Measurements from ENCODE around the gene HPX.

HPX gene

DNA sequence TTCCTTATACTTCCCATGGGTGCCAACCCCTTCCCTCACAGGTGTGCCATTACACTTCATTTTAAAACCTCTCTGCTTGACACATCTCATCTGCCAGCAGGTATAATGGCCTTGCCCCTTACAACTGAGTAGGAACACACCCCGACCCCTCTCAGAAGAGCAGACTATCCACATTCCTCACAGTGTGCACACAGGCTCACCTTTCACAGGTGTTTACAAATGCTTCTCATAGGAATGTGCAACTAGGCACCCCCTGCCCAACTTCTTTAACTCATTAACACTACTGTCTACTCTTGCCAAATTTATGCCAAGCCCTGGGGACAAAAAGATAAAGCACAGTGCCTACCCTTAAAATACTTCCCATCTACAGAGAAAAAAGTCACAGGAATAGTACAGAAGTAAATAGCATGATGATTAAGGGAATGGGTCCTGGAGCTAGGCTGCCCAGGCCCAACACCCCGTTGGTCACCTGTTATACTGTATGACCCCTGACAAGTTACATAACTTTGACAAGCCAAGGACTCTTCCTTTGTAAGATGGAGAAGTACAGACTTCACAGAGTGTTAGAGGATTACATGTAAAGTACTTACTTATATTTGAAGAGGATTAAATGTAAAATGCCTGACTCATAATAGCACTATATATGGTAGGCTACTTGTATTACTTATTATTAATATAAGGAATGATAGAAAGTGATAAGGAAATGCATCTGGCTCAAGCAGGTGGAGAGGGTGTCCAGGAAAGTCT, 17.7 kb upstream of the HPX start:
- no peak for DNase-seq

- DNase-seq = no peak
These were observed 17.0 kb upstream of the HPX start for GRCh38 chr11:6457581-6458320.

- DNase-seq = no peak
These were observed 15.7 kb upstream of the HPX start for GRCh38 chr11:6456361-6457073.

DNA sequence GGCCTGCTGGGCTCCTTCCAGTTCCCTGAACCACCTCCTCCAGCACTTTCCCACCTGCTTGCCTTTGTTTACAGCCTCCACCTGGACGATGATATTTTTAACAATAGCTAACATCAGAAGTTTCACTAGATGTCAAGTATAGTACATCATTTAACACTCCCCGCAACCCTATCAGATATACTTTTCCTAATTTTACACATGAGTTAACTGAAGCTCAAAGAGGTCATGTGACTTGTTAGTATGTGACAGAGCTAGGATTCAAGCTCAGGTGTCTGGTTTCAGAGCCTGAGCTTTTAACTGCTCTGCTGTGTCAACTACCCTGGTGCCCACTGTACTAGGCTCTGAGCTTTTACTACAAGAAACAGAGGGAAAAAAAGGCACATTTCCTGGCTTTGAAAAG, 14.3 kb upstream of the HPX start:
- DNase-seq = peak; percentile 81

DNA sequence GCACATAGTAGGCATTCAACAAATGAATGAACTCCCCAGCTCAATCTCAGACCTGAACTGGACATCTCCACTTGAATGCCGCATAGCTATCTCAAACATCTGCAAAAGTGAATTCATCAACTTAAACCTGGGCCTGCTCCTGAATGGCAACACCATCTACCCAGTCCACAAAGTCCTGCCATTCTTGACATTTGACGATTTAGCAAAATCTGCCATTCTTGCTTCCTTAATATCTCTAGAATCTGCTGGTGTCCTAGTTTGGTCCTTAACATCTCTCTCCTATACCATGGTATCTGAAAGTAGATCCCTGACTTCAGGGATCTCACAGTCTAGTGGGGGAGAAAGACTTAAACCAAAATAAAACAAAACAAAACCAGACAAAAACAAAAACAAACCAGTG, 12.4 kb upstream of the HPX start:
- no peak for DNase-seq

DNA sequence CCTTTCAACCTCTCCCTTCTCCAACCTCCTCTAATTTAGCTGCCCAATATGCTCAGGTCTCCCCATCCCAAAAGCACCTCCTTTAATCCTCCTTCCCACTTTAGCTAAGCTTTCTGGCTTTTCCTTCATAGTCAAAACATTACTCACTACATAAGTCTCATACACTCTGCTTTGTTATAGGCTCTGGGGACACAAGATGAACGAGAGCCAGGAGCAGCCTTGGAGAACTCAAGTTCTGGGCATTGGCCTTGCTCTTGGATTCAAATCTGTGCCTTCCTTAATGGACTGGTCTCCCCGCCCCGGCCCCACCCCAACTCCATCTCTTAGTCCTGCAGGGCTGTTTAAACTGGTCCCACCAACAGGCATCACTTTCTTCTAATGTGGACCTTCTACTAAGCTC, 11.4 kb upstream of the HPX start:
- no peak for DNase-seq

- DNase-seq = no peak
These were observed 7.8 kb upstream of the HPX start for GRCh38 chr11:6448574-6448973.

DNA sequence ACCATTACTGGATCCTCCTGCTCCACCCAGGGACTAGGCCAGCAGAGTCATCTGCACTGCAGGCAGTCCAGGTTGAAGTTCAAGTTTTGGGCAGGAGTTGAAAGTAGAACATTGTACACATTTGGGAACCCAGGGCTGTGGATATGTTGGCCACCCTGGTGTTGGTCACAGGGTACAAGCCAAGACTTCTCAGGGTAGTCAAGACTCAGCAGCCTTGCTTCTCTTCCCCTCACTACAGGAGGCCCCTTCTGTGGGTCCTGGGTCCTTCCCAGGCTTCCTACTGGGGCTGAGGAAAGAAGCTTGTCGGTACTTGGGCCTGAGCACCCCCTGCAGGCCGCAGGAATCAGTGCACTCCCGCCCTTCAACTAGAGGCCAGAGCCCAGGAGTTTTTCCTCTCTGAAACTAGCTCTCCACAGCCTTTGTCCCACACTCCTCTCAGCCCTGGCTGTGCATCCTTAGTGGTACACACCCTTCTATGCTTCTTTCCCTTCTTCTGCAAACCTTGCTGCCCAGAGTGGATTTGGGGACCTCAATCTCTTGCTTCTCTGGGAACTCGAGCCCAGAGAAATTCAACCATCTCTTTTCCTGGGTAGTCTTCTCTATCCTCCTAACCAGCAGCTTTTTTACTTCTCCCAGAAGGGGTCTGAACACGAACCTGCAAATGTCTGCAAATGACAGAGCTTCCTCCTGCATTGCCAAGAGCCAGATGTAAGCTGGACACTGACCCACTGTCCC, 2.6 kb upstream of the HPX start:
- no peak for DNase-seq

DNA sequence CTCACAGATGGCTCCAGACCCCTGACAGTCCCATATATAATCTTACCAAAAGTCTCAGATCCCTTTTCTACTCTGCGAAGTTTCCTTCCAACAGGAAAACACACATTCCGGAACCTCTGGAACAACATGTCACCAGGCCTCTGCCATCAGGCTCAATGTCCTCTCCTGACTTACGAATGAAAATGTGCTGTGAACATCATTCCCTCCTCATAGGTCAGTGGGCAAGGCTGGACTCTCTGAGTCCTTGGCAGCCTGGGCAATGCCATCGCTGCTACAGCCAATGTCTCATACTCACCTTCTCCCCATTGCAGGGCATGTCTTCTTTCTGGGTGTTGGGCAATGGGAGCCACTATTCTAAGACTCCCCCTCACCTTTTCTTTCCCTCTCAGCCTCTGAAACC, 1.7 kb upstream of the HPX start:
- no peak for DNase-seq

- DNase-seq = peak; percentile 9
These were observed 1.7 kb downstream of the HPX start for GRCh38 chr11:6438979-6439571.

GRCh38 chr11:6437993-6438392, 2.8 kb downstream of the HPX start:
- no peak for DNase-seq

GRCh38 chr11:6437423-6437822, 3.4 kb downstream of the HPX start:
- no peak for DNase-seq

DNA sequence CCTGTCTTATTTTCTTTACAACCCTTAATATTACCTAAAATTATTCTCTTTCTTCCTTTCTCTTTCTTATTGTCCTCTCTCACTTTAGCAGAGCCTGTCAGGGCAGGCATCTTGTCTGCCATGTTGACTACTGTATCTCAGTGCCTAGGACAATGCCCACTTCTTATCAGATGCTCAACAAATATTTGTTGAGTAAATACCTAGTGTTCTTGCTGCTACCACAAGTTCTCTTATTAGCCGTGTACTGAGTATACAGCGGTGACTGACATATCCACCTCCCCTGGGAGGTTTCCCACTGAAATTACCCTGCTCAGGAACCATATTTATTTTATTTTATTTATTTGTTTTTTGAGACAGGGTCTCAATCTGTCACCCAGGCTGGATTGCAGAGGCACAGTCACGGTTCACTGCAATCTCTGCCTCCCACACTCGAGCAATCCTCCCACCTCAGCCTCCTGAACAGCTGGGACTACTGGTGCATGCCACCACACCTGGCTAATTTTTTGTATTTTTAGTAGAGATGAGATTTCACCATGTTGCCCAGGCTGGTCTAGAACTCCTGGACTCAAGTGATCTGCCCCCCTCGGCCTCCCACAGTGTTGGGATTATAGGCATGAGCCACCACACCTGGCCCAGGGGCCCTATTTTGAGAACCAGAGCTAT, 6.7 kb downstream of the HPX start:
- DNase-seq = no peak

- DNase-seq = no peak
These were observed 8.9 kb downstream of the HPX start for GRCh38 chr11:6431861-6432260.

DNA sequence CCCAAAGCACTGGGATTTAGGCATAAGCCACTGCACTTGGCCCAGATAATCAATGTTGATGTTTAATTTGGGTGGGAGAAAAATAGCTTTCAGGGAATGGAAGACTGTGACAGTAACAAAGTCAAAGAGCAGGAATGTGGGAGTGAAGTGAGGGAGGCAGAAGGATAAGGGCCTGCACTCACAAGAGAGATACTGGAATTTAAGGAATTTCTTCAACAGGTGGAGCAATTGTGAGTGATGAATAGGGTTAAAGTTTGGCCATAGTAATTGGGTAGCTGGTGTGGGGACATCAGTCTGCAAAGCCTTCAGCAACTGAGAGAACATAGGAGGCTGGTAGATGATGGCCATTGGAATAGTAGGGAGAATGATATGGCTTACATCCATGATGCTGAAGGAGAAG, 13.3 kb downstream of the HPX start:
- no peak for DNase-seq

DNA sequence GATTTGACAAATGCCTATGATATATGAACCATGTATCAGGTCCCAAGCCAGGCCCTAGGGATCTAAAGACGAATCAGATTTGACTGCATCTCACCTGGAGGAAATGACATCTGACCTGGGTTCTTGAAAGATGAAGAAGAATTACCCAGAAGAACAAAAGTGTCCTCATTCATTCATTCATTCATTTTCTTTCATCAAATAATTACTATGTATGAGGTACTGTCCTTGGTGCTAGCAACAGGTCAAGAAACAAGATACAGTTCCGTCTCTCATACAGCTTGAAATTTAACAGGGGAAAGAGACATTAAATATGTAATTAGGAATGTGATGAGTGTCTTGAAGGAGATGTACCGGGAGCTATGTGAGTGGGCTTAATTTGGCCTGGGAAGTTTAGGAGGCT, 20.1 kb downstream of the HPX start:
- no peak for DNase-seq

- peak; percentile 25 for DNase-seq
These were observed 21.7 kb downstream of the HPX start, which contains the start of gene APBB1 for GRCh38 chr11:6419009-6419631. TSS of gene APBB1 (minus strand) at chr11:6419094. CDS start at chr11:6411347, 7,747 bp downstream.

DNA sequence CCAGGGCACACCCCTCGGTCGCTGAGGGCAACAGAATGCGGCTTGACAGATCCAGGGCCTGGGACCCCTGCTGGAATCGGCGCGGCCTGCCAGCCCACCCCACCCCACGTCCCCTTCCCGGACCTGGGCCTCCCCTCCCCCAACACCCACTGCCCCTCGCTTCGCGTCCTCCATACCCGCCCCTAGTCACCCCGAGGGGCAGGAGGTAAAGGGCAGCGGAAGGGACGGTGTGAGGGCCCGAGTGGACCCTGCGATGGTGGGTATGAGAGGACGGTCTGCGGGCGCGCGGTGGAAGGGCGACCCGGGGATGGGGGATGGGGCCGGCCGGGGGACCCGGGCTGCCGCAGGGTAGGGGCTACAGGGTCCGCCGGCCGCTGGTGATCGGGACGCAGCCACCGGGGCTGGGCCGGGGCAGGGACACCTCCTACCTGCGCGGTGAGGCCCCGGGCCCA, 22.2 kb downstream of the HPX start:
- no peak for DNase-seq

GRCh38 chr11:6417907-6418556, 22.8 kb downstream of the HPX start:
- no peak for DNase-seq

GRCh38 chr11:6415797-6416196, 25.0 kb downstream of the HPX start:
- DNase-seq = no peak

- no peak for DNase-seq
These were observed 25.9 kb downstream of the HPX start for GRCh38 chr11:6414874-6415328.
